A673 (cell line): ENCODE data around the gene TMEFF1.

Experiments
- EZH2 ChIP-seq: fragments of 200-600 bp; sonication (generic); IDR thresholded peaks from 2 replicates; pipeline ENCODE4 v1.6.1; 2017; ENCODE audit warnings: borderline replicate concordance, low read depth, mild to moderate bottlenecking, mixed read lengths, antibody characterized with exemption, low read length; ENCODE audit not compliant: poor library complexity, severe bottlenecking
- TF ChIP-seq, protein P1 (sequence below): fragments of 300-800, 200-600 bp; sonication (generic); conservative IDR thresholded peaks from 2 replicates; pipeline ENCODE4 v1.5.1; 2017; ENCODE audit warnings: low read depth, mild to moderate bottlenecking, antibody characterized with exemption, low read length, moderate library complexity, mixed read lengths

DNA sequence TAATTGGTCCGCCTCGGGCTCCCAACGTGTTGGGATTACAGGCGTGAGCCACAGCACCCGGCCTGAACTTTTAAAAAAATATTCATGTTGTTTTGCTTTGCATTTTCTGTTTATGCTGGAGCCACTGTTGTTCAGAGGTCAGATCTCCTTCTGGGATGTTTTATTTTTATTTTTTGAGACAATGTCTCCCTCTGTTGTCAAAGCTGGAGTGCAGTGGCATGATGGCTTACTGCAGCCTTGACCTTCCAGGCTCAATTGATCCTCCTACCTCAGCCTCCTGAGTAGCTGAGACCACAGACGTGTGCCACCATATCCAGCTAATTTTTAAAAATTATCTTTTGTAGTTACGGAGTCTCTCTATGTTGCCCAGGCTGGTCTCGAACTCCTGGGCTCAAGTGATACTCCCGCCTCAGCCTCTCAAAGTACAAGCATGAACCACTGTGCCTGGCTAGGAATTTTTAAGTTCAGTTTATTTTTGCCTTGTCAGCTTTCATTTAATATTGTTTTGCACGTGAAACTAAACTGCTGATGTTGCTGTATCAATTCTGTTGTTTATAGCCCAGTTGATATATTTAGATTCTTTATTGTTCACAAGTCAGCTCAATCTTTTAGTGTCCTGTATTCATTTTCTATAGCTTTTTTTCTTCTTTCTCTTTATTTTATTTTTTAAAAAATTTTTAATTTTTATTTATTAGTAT lies 13.7 kb downstream of the TMEFF1 start:
- TF ChIP-seq, protein P1, sequence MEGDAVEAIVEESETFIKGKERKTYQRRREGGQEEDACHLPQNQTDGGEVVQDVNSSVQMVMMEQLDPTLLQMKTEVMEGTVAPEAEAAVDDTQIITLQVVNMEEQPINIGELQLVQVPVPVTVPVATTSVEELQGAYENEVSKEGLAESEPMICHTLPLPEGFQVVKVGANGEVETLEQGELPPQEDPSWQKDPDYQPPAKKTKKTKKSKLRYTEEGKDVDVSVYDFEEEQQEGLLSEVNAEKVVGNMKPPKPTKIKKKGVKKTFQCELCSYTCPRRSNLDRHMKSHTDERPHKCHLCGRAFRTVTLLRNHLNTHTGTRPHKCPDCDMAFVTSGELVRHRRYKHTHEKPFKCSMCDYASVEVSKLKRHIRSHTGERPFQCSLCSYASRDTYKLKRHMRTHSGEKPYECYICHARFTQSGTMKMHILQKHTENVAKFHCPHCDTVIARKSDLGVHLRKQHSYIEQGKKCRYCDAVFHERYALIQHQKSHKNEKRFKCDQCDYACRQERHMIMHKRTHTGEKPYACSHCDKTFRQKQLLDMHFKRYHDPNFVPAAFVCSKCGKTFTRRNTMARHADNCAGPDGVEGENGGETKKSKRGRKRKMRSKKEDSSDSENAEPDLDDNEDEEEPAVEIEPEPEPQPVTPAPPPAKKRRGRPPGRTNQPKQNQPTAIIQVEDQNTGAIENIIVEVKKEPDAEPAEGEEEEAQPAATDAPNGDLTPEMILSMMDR: no peak
- no peak for TF ChIP-seq EZH2
